GM18505 (cell line): ENCODE data around the gene UBC.
"Not testable (repeated sequence)": the region's sequence is repeated elsewhere in the genome, so short reads cannot be mapped to it uniquely, and the experiment has no call there.

Experiments used
- ATAC-seq: cut with Tn5 transposase; IDR thresholded peaks from one replicate; pipeline ENCODE4 v1.9.1; 2021; ENCODE audit not compliant: unreplicated experiment
- POLR2A ChIP-seq: IDR thresholded peaks from 4 replicates; pipeline ENCODE4 v1.6.1; 2011; ENCODE audit warnings: borderline replicate concordance; ENCODE audit not compliant: insufficient read depth, insufficient read length; ENCODE audit errors: extremely low read depth

Gene UBC

DNA sequence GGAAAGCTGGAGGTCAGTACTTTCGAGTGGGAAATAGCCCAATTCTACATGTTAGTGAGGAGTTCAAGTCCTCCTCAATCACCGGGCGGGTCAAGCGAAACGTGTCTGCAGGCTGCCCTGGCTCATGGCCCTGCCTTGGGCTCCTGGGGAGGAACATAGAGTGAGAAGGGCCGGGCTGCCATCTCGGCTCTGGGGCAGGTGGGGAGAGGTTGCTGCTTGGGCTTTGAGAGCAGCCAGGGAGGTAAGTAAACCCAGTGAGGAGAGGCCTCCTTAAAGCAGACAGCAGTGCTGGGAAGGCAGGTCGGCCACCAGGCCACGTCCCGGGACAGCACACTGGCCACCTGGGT, 32.0 kb upstream of the UBC start:
- ATAC-seq: no peak
- TF ChIP-seq POLR2A: no peak

DNA sequence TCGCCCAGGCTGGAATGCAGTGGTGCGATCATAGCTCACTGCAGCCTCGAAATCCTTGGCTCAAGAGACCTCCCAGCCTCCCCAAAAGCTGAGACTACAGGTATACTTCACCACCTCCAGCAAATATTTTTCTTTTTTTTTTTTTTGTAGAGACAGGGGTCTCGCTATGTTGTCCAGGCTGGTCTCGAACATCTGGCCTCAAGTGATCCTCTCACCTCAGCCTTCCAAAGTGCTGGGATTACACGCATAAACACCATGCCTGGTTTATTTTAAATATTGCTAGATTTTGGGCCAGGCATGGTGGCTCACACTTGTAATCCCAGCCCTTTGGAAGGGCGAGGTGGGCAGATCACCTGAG, 26.7 kb upstream of the UBC start:
- no peak for TF ChIP-seq POLR2A
- ATAC-seq: no peak

DNA sequence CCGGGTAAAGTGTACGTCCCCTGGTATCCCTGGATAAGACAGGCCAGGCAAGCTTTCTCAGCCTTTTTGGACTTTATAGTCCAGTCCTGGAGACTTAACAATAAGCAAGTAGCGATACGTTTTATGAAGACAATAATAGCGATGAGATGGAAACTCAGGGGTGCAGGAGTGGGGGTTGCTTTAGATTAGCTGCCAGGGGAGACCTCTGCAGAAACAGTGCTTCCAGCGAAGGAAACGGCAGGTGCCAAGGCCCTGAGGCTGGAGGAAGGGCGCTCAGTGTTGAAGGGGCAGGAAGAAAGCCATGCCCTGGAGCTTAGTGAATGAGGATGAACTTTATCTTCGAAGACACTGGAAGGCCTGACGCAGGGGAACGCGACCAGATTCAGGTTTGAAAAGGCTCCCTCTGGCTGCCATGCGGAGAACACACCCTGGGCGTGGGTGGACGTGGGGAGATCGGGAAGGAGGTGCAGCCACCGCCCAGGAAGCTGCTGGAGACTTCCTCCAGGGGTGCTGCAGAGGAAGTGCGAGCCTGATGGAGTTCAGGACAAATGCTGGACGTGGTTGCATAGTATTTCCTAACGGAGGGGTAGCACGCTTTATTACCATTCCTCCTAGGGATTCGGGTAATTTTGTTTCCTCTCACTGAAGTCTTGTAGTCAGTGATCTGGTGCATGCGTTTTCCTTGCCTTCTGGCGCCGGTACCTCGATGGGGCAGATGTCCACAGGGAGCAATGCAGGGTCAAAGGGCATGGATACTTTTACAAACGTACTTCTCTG, 26.1 kb upstream of the UBC start:
- peak; percentile 69 for TF ChIP-seq POLR2A
- peak; percentile 43 for ATAC-seq

DNA sequence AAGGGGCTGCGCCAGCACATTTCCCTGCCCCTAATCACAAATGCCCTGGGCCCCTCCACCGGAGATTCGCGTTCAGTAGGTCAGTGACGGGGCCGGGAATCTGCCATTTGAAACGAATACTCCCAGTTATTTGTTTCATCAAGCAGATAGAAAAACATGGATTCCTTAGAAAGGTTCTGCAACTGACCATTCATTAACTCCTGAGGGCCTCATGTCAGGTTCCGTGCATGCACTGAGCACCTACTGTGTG, 25.6 kb upstream of the UBC start:
- peak; percentile 2 for ATAC-seq
- no peak for TF ChIP-seq POLR2A

DNA sequence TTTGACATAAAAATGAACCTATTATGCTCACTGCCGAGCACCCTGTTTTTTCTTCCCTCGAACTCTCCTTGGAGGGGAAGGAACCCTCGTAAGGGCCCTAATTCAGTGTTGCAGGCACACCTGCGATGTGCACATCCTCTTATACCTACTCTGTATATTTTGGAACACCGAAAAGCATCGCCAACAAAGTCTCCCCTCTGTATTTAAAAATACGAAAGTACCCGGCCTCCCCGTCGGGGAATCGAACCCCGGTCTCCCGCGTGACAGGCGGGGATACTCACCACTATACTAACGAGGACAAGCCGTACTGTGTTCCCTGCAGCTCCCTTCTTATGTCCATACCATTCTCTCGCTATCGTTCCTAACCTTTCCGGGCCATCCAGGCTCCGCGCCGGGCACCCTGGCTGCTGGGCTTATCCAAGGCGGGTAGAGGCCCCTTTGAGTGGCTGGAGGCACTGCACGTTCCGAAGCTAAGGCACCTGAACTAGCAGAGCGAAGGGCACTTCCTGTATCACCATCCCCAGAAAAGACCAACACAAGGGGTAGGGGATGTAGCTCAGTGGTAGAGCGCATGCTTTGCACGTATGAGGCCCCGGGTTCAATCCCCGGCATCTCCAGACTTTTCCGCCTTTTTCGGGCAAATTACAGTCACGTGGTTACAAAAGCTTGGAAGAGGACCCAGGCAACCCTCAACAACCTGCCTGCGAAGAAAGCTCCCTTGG, 25.1 kb upstream of the UBC start:
- peak; percentile 17 for TF ChIP-seq POLR2A
- peak; percentile 57 for ATAC-seq

DNA sequence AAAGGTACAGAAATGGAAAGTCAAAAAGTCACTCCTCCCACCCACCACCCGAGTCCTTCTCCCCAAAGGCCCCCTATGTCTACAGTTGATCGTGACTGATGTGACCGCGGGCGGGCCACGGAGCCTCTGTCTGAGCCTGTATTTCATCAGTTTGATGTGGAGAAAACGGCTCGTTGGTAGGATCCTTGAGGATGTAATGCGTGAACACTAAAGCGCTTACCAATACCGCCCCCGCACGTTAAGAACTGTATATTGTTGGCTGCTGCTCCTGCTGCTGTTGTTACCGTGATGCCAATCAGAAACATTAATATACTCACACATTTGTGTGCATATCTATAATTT, 24.6 kb upstream of the UBC start:
- TF ChIP-seq POLR2A: no peak
- ATAC-seq: peak; percentile 27

DNA sequence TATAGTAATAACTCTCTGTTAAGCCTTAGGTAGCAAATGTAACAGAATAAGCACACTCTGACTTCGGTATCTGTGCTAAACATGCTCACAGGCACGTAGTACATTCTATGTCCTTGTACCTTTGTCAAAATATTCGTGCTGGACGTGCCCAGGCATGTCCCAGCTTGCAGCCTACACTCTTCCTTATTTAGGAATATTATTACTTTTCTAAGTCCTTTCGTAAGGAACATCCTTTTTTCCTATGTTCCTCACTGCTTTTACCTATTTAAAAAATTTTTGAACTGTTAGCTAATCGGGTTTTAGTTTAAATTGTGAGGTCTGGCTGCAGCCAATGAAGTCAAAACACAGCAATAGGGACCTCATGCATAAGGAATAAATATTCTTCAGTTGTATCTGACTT, 24.1 kb upstream of the UBC start:
- TF ChIP-seq POLR2A: no peak
- no peak for ATAC-seq

DNA sequence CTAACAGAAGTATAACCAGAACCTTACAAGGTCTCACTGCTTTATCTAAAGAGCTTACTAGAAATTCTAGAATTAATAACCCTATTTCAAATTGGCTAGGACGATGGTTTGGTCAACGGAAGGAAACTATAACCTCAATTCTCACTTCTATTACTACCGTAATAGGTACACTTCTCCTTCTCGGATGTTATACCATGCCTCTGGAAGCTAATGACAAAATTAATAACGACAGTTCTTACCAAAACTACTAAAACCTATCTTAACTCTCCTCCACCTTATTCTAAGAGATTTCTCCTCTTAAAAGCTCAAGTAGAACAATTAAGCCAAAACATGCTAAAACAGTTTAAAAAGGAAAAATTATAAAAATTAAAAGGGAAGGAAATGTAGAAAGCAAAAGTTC, 23.7 kb upstream of the UBC start:
- ATAC-seq: no peak
- no peak for TF ChIP-seq POLR2A

DNA sequence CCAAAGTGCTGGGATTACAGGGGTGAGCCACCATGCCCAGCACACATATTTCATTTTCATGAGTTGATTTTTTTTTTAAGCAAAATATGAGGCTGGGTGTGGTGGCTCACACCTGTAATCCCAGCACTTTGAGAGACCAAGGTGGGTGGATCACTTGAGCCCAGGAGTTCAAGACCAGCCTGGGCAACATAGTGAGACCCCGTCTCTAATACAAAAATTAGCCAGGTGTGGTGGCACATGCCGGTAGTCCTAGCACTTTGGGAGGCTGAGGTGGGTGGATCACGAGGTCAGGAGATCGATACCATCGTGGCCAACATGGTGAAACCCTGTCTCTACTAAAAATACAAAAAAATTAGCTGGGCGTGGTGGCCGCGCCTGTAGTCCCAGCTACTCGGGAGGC, 17.1 kb upstream of the UBC start:
- not testable (repeated sequence) for ATAC-seq

DNA sequence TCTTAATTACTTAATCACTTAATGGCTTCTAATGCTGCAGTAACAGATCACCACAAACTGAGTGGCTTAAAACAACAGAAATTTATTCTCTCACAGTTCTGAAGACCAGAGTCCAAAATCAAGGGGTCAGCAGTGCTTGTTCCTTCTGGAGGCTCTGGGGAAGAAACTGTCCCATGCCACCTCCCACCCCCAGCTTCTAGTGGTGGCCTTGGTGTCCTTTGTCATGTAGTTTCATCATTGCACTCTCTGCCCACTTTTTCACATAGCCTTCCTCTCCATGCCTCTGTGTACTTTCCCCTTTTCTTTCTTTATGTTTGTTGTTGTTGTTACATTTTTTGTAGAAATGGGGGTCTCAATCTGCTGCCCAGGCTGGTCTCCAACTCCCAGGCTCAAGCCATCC, 16.1 kb upstream of the UBC start:
- no peak for ATAC-seq
- no peak for TF ChIP-seq POLR2A

DNA sequence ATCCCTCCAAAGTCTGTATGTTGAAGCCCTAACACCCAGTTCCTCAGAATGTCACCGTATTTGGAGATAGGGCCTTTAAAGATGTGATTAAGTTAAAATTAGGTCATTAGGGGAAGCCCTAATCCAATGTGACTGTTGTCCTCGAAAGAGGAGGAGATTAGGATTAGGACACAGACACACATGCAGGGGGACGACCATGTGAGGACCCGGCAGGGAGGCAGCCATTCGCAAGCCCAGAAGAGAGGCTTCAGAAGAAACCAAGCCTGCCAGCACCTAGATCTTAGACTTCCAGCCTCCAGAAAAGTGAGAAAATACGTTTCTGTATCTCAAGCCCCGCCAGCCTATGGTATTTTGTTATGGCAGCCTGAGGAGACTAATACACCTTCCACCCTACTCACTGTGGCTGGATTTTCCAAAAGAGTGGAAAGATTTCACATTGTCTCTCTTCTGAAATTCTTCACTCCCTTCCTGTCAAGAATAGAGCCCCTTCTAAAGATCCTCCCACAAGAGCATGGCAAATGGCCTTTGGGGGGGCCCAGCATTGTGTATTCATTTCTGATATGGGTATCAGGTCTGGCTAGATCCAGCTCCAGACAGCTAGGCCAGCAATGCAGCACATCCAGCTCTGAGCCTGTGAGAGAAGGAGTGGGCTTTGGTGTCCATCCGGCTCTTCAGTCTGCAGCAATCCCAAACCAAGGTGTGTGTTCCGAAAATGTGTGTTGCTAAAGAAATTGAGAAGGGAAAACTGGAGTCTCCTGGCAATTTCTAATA, 15.4 kb upstream of the UBC start:
- no peak for ATAC-seq
- TF ChIP-seq POLR2A: no peak

DNA sequence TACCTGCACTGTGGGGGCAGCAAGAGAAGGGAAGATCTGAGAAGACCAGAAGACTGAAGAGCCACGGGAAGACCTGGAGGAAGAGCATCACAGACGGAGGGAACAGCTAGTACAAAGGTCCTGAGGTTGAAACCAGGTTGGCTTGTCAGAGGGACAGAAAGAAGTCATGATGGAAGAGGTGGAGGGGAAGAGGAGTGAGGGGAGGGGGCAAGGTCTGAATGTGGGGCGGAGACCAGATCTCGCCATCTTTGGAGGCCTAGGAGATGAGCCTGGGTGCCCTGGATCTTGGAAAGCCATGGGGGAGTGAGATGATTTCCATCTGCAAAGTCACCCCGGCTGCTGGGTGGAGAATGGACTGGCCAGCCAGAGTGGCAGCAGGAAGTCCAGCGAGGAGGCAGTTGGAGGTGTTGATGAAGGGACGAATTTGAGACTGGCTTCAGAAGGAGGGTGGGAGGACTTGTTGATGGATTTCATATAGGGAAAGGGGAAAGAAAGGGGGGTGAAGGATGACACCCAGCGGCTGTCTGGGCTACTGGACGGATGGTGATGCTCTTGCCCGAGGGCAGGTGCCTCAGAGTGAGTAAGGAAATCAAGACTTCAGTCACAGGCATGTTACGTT, 14.6 kb upstream of the UBC start:
- TF ChIP-seq POLR2A: no peak

DNA sequence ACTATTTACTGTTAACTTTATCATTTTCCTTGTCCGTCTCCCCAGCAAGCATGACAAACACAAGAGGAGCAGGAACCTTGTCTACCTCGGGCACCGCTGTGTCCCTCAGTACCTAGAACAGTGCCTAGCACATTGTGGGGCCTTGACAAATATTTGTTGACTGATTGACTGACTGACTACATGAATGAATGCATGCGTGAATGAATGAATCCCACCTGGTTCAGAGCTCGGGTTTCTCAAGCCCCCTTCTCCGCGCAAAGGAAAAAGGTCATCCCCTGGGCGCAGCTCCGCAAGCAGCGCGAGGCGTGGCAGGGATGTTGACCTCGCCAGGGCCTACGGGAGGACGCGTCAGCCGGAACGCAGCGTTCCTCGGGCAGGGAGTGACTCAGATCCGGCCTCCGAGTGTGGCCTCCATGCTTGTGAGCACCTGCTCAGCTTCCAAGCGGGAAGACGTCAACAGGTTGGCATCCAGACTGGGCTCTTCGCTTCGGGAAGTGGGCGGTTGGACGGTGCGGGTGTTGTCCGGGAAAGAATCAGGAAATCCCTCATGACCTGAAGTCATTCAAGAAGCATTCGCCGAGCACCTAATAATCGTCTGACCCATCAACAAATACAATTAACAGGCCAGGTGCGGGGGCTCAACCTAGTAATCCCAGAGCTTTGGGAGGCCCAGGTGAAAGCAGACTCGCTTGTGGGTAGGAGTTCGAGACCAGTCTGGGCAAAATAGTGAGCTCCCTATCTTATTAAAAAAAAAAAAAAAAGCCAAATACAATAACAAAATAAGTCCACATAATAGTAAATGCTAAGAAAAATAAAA, 13.9 kb upstream of the UBC start:
- ATAC-seq: peak; percentile 23
- TF ChIP-seq POLR2A: no peak

More for the DNA sequence above, 14.6 kb upstream of the UBC start:
- no peak for ATAC-seq
